ENCODE results near the gene DCANP1. TPM values are rescaled to one million over a fixed set of nuclear protein-coding genes. Genes with fewer than 3 reads are reported as not detected.

The DCANP1 gene
- total and polyA plus RNA-seq, 2 donors from 2014 or later = not detected

DNA sequence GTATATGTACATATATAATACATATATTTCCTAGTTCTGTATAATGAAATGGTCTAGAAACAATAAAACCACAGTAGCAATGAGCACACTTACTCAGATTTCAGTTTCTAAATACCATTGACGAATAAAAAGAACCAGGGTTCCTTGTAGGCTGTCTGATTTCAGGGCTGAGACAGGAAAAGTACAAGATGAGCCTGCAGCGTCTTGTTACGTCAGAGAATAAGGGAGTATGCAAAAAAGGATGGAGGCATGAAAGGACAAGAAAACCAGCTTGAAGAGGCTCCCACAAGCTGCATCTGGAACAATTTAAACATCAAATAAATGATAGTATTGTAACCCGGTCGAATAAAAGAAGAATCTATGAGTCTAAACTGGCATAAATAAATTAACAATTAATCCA is 22.8 kb upstream of the DCANP1 start:
- Histone ChIP-seq H3K9me3 (ENCODE audit: control insufficient read depth in 2 of 3, insufficient read depth in 1 of 3, low read length in 3 of 3) (no peaks in the 10 kb centered on the region), H3K9ac (ENCODE audit: low read length in 3 of 3) (no peak overlapping the region), H3K36me3 (ENCODE audit: control insufficient read depth in 2 of 3, insufficient read depth in 3 of 3, low read length in 3 of 3) (no peaks in the 10 kb centered on the region), H3K4me3 (ENCODE audit: low read length in 3 of 3) (no peak overlapping the region), H3K27me3 (ENCODE audit: control insufficient read depth, insufficient read depth, low read length) (peaks cover 17% of the 10 kb centered on the region), H3K27ac (ENCODE audit: low read depth in 2 of 2, low read length in 2 of 2) (no peak overlapping the region), H3K4me1 (ENCODE audit: control insufficient read depth in 2 of 3, insufficient read depth in 2 of 3, low read depth in 1 of 3, low read length in 3 of 3) (peaks cover 0 to 5% (median 0%) of the 10 kb centered on the region in 3 donors)
- TF ChIP-seq, protein P1, sequence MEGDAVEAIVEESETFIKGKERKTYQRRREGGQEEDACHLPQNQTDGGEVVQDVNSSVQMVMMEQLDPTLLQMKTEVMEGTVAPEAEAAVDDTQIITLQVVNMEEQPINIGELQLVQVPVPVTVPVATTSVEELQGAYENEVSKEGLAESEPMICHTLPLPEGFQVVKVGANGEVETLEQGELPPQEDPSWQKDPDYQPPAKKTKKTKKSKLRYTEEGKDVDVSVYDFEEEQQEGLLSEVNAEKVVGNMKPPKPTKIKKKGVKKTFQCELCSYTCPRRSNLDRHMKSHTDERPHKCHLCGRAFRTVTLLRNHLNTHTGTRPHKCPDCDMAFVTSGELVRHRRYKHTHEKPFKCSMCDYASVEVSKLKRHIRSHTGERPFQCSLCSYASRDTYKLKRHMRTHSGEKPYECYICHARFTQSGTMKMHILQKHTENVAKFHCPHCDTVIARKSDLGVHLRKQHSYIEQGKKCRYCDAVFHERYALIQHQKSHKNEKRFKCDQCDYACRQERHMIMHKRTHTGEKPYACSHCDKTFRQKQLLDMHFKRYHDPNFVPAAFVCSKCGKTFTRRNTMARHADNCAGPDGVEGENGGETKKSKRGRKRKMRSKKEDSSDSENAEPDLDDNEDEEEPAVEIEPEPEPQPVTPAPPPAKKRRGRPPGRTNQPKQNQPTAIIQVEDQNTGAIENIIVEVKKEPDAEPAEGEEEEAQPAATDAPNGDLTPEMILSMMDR (IDR thresholded peaks at IDR 0.05; ENCODE audit: borderline replicate concordance, extremely low read depth, insufficient read depth) = no peak
- intact Hi-C loops (cut with DNase I) = loop anchor here (10.0 kb wide), 1 partner anchor 85 kb away; no protein-coding TSS in a partner anchor
- FAIRE-seq (no peak), DNase-seq (no peak)

DNA sequence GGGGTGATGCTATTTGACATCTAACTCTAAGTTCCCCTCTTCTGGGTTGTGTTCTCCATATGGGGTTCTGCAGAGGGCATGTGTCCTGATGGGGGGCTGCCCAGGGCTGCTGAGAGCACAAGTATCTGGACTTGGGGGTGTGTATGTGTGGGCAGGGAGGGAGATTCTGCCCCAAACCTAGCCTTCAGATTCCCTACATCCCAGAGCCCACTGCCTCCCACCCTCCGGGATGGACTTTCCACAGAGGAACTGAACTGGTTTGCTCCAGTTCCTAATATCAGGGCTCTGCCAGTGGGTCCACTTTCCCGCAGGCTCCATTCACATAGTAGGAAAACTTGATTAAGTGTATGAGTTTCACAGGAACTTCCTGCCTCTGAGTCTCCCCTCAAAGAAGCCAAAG is 21.4 kb upstream of the DCANP1 start:
- DNase-seq = peak in 1 of 5 donors; percentile 38
- intact Hi-C loops (cut with DNase I) = loop anchor here (10.0 kb wide), 1 partner anchor 86 kb away; no protein-coding TSS in a partner anchor
- no peak overlapping the region for H3K27ac ChIP-seq (ENCODE audit: low read depth in 2 of 2, low read length in 2 of 2)
- no peak for FAIRE-seq
- H3K4me3 ChIP-seq (ENCODE audit: low read length in 3 of 3) = no peak overlapping the region
- H3K36me3 ChIP-seq (ENCODE audit: control insufficient read depth in 2 of 3, insufficient read depth in 3 of 3, low read length in 3 of 3) = no peaks in the 10 kb centered on the region
- TF ChIP-seq, protein P1 (IDR thresholded peaks at IDR 0.05; ENCODE audit: borderline replicate concordance, extremely low read depth, insufficient read depth) = no peak
- H3K9ac ChIP-seq (ENCODE audit: low read length in 3 of 3) = no peak overlapping the region
- H3K27me3 ChIP-seq (ENCODE audit: control insufficient read depth, insufficient read depth, low read length) = peaks cover 20% of the 10 kb centered on the region
- no peaks in the 10 kb centered on the region for H3K9me3 ChIP-seq (ENCODE audit: control insufficient read depth in 2 of 3, insufficient read depth in 1 of 3, low read length in 3 of 3)
- H3K4me1 ChIP-seq (ENCODE audit: control insufficient read depth in 2 of 3, insufficient read depth in 2 of 3, low read depth in 1 of 3, low read length in 3 of 3) = peaks cover 0 to 5% (median 0%) of the 10 kb centered on the region in 3 donors

DNA sequence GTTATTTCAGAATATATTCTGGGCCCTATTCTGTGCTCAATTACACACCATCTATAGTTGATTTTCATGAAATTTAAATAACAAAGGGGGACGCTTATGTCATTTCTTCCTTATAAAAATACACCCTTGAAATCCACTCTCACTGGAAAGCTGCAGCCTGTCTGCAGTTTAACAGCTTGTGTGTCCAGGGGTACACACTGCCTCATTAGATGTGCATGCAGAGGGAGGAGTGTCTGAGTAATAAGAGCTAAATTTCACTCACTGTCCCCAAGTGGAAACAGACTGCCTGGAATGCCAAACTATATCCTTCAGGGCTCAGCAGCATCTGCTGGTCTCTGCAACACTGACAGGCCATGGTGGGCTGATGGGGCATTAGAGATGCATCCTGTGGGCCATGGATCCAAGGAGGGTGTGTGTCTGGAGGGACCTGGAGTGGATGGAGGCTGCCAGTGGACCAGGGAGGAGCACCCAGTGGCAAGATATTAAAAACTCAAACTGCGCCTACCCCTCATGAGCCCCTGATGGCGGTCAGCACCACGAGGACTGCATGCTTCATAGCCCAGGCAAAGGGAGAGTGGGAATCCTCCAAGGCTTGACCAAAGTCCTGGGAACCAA is 20.8 kb upstream of the DCANP1 start:
- TF ChIP-seq, protein P1 (IDR thresholded peaks at IDR 0.05; ENCODE audit: borderline replicate concordance, extremely low read depth, insufficient read depth) = no peak
- Histone ChIP-seq H3K9me3 (ENCODE audit: control insufficient read depth in 2 of 3, insufficient read depth in 1 of 3, low read length in 3 of 3) (no peaks in the 10 kb centered on the region), H3K27ac (ENCODE audit: low read depth in 2 of 2, low read length in 2 of 2) (no peak overlapping the region), H3K4me1 (ENCODE audit: control insufficient read depth in 2 of 3, insufficient read depth in 2 of 3, low read depth in 1 of 3, low read length in 3 of 3) (peaks cover 0 to 5% (median 0%) of the 10 kb centered on the region in 3 donors), H3K36me3 (ENCODE audit: control insufficient read depth in 2 of 3, insufficient read depth in 3 of 3, low read length in 3 of 3) (no peaks in the 10 kb centered on the region), H3K27me3 (ENCODE audit: control insufficient read depth, insufficient read depth, low read length) (peaks cover 20% of the 10 kb centered on the region), H3K9ac (ENCODE audit: low read length in 3 of 3) (no peak overlapping the region), H3K4me3 (ENCODE audit: low read length in 3 of 3) (no peak overlapping the region)
- FAIRE-seq = no peak
- intact Hi-C loops (cut with DNase I) = loop anchor here (10.0 kb wide), 1 partner anchor 87 kb away; no protein-coding TSS in a partner anchor
- peak in 1 of 5 donors; percentile 20 for DNase-seq
